GM12878 (cell line): ENCODE results near the gene PRMT5. TPM values are rescaled to one million over a fixed set of nuclear protein-coding genes. Genes with fewer than 3 reads are reported as not detected.

Experiments
- ATAC-seq: fragments of 200-7000 bp; cut with Tn5 transposase; 3 replicates; pipeline ENCODE4 v1.9.1; 2020; ENCODE audit warnings: mild to moderate bottlenecking, moderate library complexity
- BruUV-seq: library from RNA; stranded (reverse); fragments of 400-500 nt; replicated peaks from 2 replicates; lab custom pipeline; 2021; lab: Mats Ljungman, UMichigan
- CTCF ChIA-PET: fragments of 300-600 bp; sonication (Branson Sonifier 250); formaldehyde crosslinking; extraction: SDS; loops from one replicate; lab custom pipeline; 2021; ENCODE audit warnings: inconsistent platforms; lab: Yijun Ruan, JAX
- POLR2A ChIA-PET: fragments of 350-600 bp; formaldehyde crosslinking; extraction: SDS; loops from one replicate; lab custom pipeline; 2021; ENCODE audit warnings: inconsistent platforms; lab: Charles Lee
- RAD21 ChIA-PET: fragments of 300-600 bp; sonication (Branson Sonifier 250); formaldehyde crosslinking; loops from one replicate; lab custom pipeline; 2023; ENCODE audit warnings: antibody characterized with exemption; ENCODE audit not compliant: unreplicated experiment; lab: Charles Lee
- SMC1A ChIA-PET: fragments of 300-600 bp; sonication (Branson Sonifier 250); formaldehyde crosslinking; loops from one replicate; lab custom pipeline; 2023; ENCODE audit not compliant: unreplicated experiment, uncharacterized antibody; lab: Charles Lee
- DNase-seq: peaks from one replicate; pipeline ENCODE4 v3.0.0-alpha.2; 2011; ENCODE audit warnings: low read depth, low spot score
- FAIRE-seq: peaks from 3 replicates; lab custom pipeline; 2011; peaks lifted over from hg19 to GRCh38; lab: Jason Lieb, UNC
- H2AFZ ChIP-seq: 2 replicates; pipeline ENCODE4 v1.6.0; 2011; ENCODE audit warnings: low read depth, low read length, control low read depth; ENCODE audit not compliant: control insufficient read depth
- H3K27ac ChIP-seq: 2 replicates; pipeline ENCODE4 v1.5.1; 2011; ENCODE audit warnings: control low read depth; ENCODE audit not compliant: control insufficient read depth, insufficient read depth
- H3K27me3 ChIP-seq, 2 experiments: replicated peaks in 1 of 2; 2 replicates each; pipeline versions ENCODE4 v1.6.0 to v1.6.1; 2011; ENCODE audit warnings: low read length in 1 of 2; ENCODE audit not compliant: control insufficient read depth in 2 of 2, insufficient read depth in 2 of 2
- H3K36me3 ChIP-seq, 2 experiments: 2 replicates each; pipeline ENCODE4 v1.5.1; 2011; ENCODE audit warnings: low read length in 1 of 2; ENCODE audit not compliant: control insufficient read depth in 2 of 2, insufficient read depth in 2 of 2
- H3K4me1 ChIP-seq: 2 replicates; pipeline ENCODE4 v1.6.1; 2011; ENCODE audit warnings: mild to moderate bottlenecking, low read length, moderate library complexity, mixed read lengths; ENCODE audit not compliant: control insufficient read depth, insufficient read depth
- H3K4me2 ChIP-seq: 2 replicates; pipeline ENCODE4 v1.6.0; 2011; ENCODE audit warnings: control low read depth; ENCODE audit not compliant: control insufficient read depth, insufficient read depth
- H3K4me3 ChIP-seq: fragments of 200-600 bp; sonication (generic); 2 replicates; pipeline ENCODE4 v1.5.1; 2016
- H3K79me2 ChIP-seq: 2 replicates; pipeline ENCODE4 v1.6.0; 2011; ENCODE audit warnings: low read length; ENCODE audit not compliant: control insufficient read depth, insufficient read depth
- H3K9ac ChIP-seq: 2 replicates; pipeline ENCODE4 v1.8.0; 2011; ENCODE audit warnings: low read length, control low read depth, mixed read lengths; ENCODE audit not compliant: control insufficient read depth, insufficient read depth
- H3K9me3 ChIP-seq: replicated peaks from 3 replicates; pipeline ENCODE4 v1.5.1; 2011; ENCODE audit warnings: mild to moderate bottlenecking, low read length; ENCODE audit not compliant: control insufficient read depth, insufficient read depth
- H4K20me1 ChIP-seq: 2 replicates; pipeline ENCODE4 v1.6.0; 2011; ENCODE audit not compliant: control insufficient read depth, insufficient read depth
- BHLHE40 ChIP-seq, 2 experiments: fragments of 450-650 bp in 1 of 2; IDR thresholded peaks; 2 replicates each; pipeline ENCODE4 v1.6.1; 2011 to 2017; ENCODE audit warnings: low read depth in 2 of 2, borderline replicate concordance in 1 of 2, improper control_type of control experiment in 1 of 2, low read length in 1 of 2, mild to moderate bottlenecking in 1 of 2
- CBX3 ChIP-seq: fragments of 200-600 bp; sonication (generic); IDR thresholded peaks from 2 replicates; pipeline ENCODE4 v1.6.1; 2016; ENCODE audit warnings: low read depth, borderline replicate concordance
- CHD4 ChIP-seq: fragments of 200-600 bp; sonication (generic); IDR thresholded peaks from 2 replicates; pipeline ENCODE4 v1.6.1; 2016; ENCODE audit warnings: mild to moderate bottlenecking
- CREB1 ChIP-seq: IDR thresholded peaks from 2 replicates; pipeline ENCODE4 v1.6.1; 2012; ENCODE audit warnings: low read depth, mild to moderate bottlenecking, inconsistent platforms
- CREM ChIP-seq: IDR thresholded peaks from 2 replicates; pipeline ENCODE4 v1.6.1; 2014; ENCODE audit warnings: antibody characterized with exemption, low read depth
- EED ChIP-seq: sonication (generic); IDR thresholded peaks from 2 replicates; pipeline ENCODE4 v1.6.1; 2016; ENCODE audit warnings: antibody characterized with exemption, low read depth
- FOXM1 ChIP-seq: IDR thresholded peaks from 2 replicates; pipeline ENCODE4 v1.6.1; 2012; ENCODE audit warnings: low read depth, mild to moderate bottlenecking, inconsistent platforms, low read length, moderate library complexity
- NKRF ChIP-seq: fragments of 450-650 bp; conservative IDR thresholded peaks from 2 replicates; pipeline ENCODE4 v1.6.1; 2017; ENCODE audit warnings: mild to moderate bottlenecking, moderate library complexity
- POLR2AphosphoS5 ChIP-seq: IDR thresholded peaks from 2 replicates; pipeline ENCODE4 v1.6.1; 2011; ENCODE audit warnings: mild to moderate bottlenecking, low read length, inconsistent platforms
- RCOR1 ChIP-seq: conservative IDR thresholded peaks from 2 replicates; pipeline ENCODE4 v1.6.1; 2012; ENCODE audit warnings: low read depth, low read length, improper control_type of control experiment
- RELB ChIP-seq: fragments of 450-650 bp; IDR thresholded peaks from 2 replicates; pipeline ENCODE4 v1.6.1; 2017; ENCODE audit warnings: low read depth, mild to moderate bottlenecking, moderate library complexity
- SMAD5 ChIP-seq: IDR thresholded peaks from 2 replicates; pipeline ENCODE4 v1.6.1; 2016; ENCODE audit warnings: antibody characterized with exemption, low read depth
- SMARCA5 ChIP-seq: fragments of 450-650 bp; IDR thresholded peaks from 2 replicates; pipeline ENCODE4 v1.6.1; 2017; ENCODE audit warnings: mild to moderate bottlenecking
- SP1 ChIP-seq: IDR thresholded peaks from one replicate; pipeline ENCODE4 v1.6.1; 2011; ENCODE audit warnings: low read depth, low read length
- SPI1 ChIP-seq: IDR thresholded peaks from 2 replicates; pipeline ENCODE4 v1.6.1; 2011; ENCODE audit warnings: low read depth, mild to moderate bottlenecking, low read length, moderate library complexity, borderline replicate concordance; ENCODE audit not compliant: insufficient read depth
- TAF1 ChIP-seq: IDR thresholded peaks from 2 replicates; pipeline ENCODE4 v1.6.1; 2011; ENCODE audit warnings: mild to moderate bottlenecking, low read depth, low read length, borderline replicate concordance
- ZSCAN29 ChIP-seq: fragments of 450-650 bp; IDR thresholded peaks from 2 replicates; pipeline ENCODE4 v1.6.1; 2017; ENCODE audit warnings: mild to moderate bottlenecking, moderate library complexity
- ZZZ3 ChIP-seq: IDR thresholded peaks from 2 replicates; pipeline ENCODE4 v1.6.1; 2011; ENCODE audit warnings: low read depth; ENCODE audit not compliant: control insufficient read depth, insufficient read length
- WGBS: methylation state at CpG from one replicate; pipeline ENCODE4 v1.1.6; 2016; ENCODE audit warnings: low lambda C conversion rate; ENCODE audit not compliant: insufficient replicate concordance, insufficient coverage; ENCODE audit errors: missing lambda C conversion rate; 5-methylcytosine and 5-hydroxymethylcytosine counted together
- in situ Hi-C: fragments of 300-500 bp; cut with MboI; formaldehyde crosslinking; loops from 9 replicates; pipeline ENCODE4 v1.14.3; 2018; ENCODE audit warnings: mixed read lengths
- intact Hi-C: fragments of 100-400 bp; cut with micrococcal nuclease; formaldehyde crosslinking; loops from one replicate; pipeline ENCODE4 v1.14.2; 2022; ENCODE audit not compliant: unreplicated experiment
- polyA plus RNA-seq, 11 experiments: library from polyadenylated mRNA; depleted of rRNA in 4 of 11; unstranded in 6 of 11; stranded (reverse) in 5 of 11; fragments of >200 nt; fragmentation: Nextera tagmentation in 4 of 11; fragmentation: Illumina TruSeq in 1 of 11; extraction: Ambion mirVana in 4 of 11; extraction: Trizol in 1 of 11; gene quantifications; 1 replicate in 1 of 11; 2 replicates in 10 of 11; pipeline versions ENCODE4 v1.2.1 to v1.2.3, GENCODE V29; 2011 to 2016; ENCODE audit warnings: inconsistent platforms in 2 of 11, missing spikeins in 2 of 11, low read depth in 1 of 11
- total RNA-seq, 4 experiments: library from RNA; depleted of rRNA in 3 of 4; stranded (reverse); fragments of >200 nt in 3 of 4; fragmentation: Illumina TruSeq in 1 of 4; extraction: Trizol in 1 of 4; gene quantifications; 2 replicates each; pipeline versions ENCODE4 v1.2.1 to v1.2.3, GENCODE V29; 2013 to 2021

PRMT5 gene
- total and polyA plus RNA-seq, 10 of the 15 experiments (the other 5 are each of a cell fraction or from before 2014, with no cell fraction given) = 54.3 to 221 (median 111) TPM

- no peaks in the 10 kb centered on the region; a peak in 1 of 4 replicates for H3K36me3 ChIP-seq
- intact Hi-C loops (loop anchor here (1.0 kb wide), 1 partner anchor 16 kb away; the partner anchor contains the start of gene LRP10), in situ Hi-C loops (no loop called here)
- CTCF ChIA-PET = interaction anchor here (0.5 to 10.8 kb wide), 12 partner anchors 14 to 317 kb away, joined by 3 to 174 read pairs (median 11); partner anchors contain the start of genes HAUS4, LRP10 and PRMT5
- no peaks in the 10 kb centered on the region for H3K9me3 ChIP-seq
- peak; percentile 76 for FAIRE-seq
- H3K4me1 ChIP-seq = peaks cover 35% of the 10 kb centered on the region
- H3K27ac ChIP-seq = peak overlapping the region; percentile 86
- BruUV-seq = TSS peak; percentile 86
- no peaks in the 10 kb centered on the region for H3K27me3 ChIP-seq
- ATAC-seq = peak; percentile 77
- peak overlapping the region; percentile 72 for H2AFZ ChIP-seq
- no peaks in the 10 kb centered on the region for H4K20me1 ChIP-seq
- peak overlapping the region; percentile 88 for H3K9ac ChIP-seq
- peaks cover 5% of the 10 kb centered on the region for H3K79me2 ChIP-seq
- peak overlapping the region; percentile 89 for H3K4me2 ChIP-seq
- RAD21 ChIA-PET = interaction anchor here (0.9 to 4.2 kb wide), 20 partner anchors 12 to 317 kb away, joined by 3 to 50 read pairs (median 4); partner anchors contain the start of genes HAUS4, LRP10, OXA1L and PRMT5
- POLR2A ChIA-PET = interaction anchor here (0.7 to 6.0 kb wide), 10 partner anchors 12 to 433 kb away, joined by 3 to 51 read pairs (median 6); partner anchors contain the start of genes HAUS4, LRP10, PABPN1 and RBM23
- DNase-seq = peak; percentile 80
- 1% methylated on average over 11 of the region's 11 CpGs for WGBS
- SMC1A ChIA-PET = interaction anchor here (0.7 to 9.5 kb wide), 15 partner anchors 9 to 331 kb away, joined by 3 to 110 read pairs (median 4); partner anchors contain the start of genes LRP10 and RBM23
- H3K4me3 ChIP-seq = peak overlapping the region; percentile 91
- TF ChIP-seq CREM (0 out of 2 replicates have a peak, but pooled peaks have one; percentile 7), POLR2AphosphoS5 (peak; percentile 61), CREB1 (0 out of 2 replicates have a peak, but pooled peaks have one; percentile 4), TAF1 (no peak), RCOR1 (no peak), FOXM1 (0 out of 2 replicates have a peak, but pooled peaks have one; percentile 20), CBX3 (no peak), SMAD5 (0 out of 2 replicates have a peak, but pooled peaks have one; percentile 33), EED (0 out of 2 replicates have a peak, but pooled peaks have one; percentile 21), SMARCA5 (peak; percentile 11; the same call in 1 of the 2 replicates), ZZZ3 (no peak), RELB (peak; percentile 97), CHD4 (no peak), SPI1 (peak; percentile 89), SP1 (peak; percentile 45), ZSCAN29 (no peak), BHLHE40 (IDR thresholded peaks at IDR 0.05; ENCODE audit: borderline replicate concordance in 1 of 2, low read depth in 2 of 2, low read length in 1 of 2) (peak; percentile 29 to 67; a peak in 3 of 4 replicates), NKRF (0 out of 2 replicates have a peak, but pooled peaks have one; percentile 21)
Observed at GRCh38 chr14:22887260-22887989, 41.8 kb downstream of the PRMT5 start.
